OCI-LY7 (cell line): ENCODE results near the gene CDH6. TPM values are rescaled to one million over a fixed set of nuclear protein-coding genes. Genes with fewer than 3 reads are reported as not detected.

ENCODE experiments used
- BruUV-seq: library from RNA; stranded (reverse); fragments of 400-500 nt; replicated peaks from 2 replicates; lab custom pipeline; 2021; lab: Mats Ljungman, UMichigan
- CTCF ChIA-PET: fragments of 300-600 bp; sonication (Branson Sonifier 250); formaldehyde crosslinking; loops from one replicate; lab custom pipeline; 2022; ENCODE audit warnings: antibody characterized with exemption; ENCODE audit not compliant: unreplicated experiment; lab: Charles Lee
- POLR2A ChIA-PET: fragments of 300-600 bp; sonication (Branson Sonifier 250); formaldehyde crosslinking; loops from one replicate; lab custom pipeline; 2022; ENCODE audit warnings: antibody characterized with exemption; lab: Charles Lee
- DNase-seq: peaks from one replicate; pipeline ENCODE4 v3.0.0-alpha.2; 2015; ENCODE audit warnings: low spot score
- H2AFZ ChIP-seq: fragments of 200-600 bp; sonication (generic), shearing (Covaris generic); 2 replicates; pipeline ENCODE4 v1.6.1; 2014; ENCODE audit warnings: mild to moderate bottlenecking, antibody characterized with exemption, low read length, moderate library complexity
- H3K27ac ChIP-seq: fragments of 200-600 bp; sonication (generic); 2 replicates; pipeline ENCODE4 v1.5.1; 2014; ENCODE audit warnings: mixed run types, low read depth, mild to moderate bottlenecking, moderate library complexity, low read length, inconsistent platforms; ENCODE audit not compliant: poor library complexity, severe bottlenecking
- H3K36me3 ChIP-seq: fragments of 200-600 bp; sonication (generic); 2 replicates; pipeline ENCODE4 v1.6.1; 2014; ENCODE audit warnings: mild to moderate bottlenecking, antibody characterized with exemption, low read length, moderate library complexity, mixed read lengths; ENCODE audit not compliant: insufficient read depth
- H3K4me1 ChIP-seq: fragments of 200-600 bp; sonication (generic); 2 replicates; pipeline ENCODE4 v1.5.1; 2014; ENCODE audit warnings: mild to moderate bottlenecking, low read length; ENCODE audit not compliant: insufficient read depth, poor library complexity, severe bottlenecking
- H3K4me2 ChIP-seq: fragments of 200-600 bp; sonication (generic); 2 replicates; pipeline ENCODE4 v1.6.1; 2014; ENCODE audit warnings: mild to moderate bottlenecking, low read length
- H3K4me3 ChIP-seq: fragments of 200-600 bp; sonication (generic); 2 replicates; pipeline ENCODE4 v1.5.1; 2014; ENCODE audit warnings: mild to moderate bottlenecking, low read depth, low read length; ENCODE audit not compliant: poor library complexity, severe bottlenecking
- H3K79me2 ChIP-seq: fragments of 200-600 bp; sonication (generic); 2 replicates; pipeline ENCODE4 v1.6.1; 2016; ENCODE audit warnings: low read depth, mild to moderate bottlenecking, low read length, moderate library complexity, mixed read lengths; ENCODE audit not compliant: insufficient read depth
- H3K9me2 ChIP-seq: fragments of 200-600 bp; sonication (generic); 2 replicates; pipeline ENCODE4 v1.6.1; 2016; ENCODE audit warnings: mild to moderate bottlenecking, low read length, mixed read lengths; ENCODE audit not compliant: insufficient read depth
- H3K9me3 ChIP-seq: fragments of 200-600 bp; sonication (generic); 2 replicates; pipeline ENCODE4 v1.6.1; 2014; ENCODE audit warnings: mild to moderate bottlenecking, mixed run types, low read length, mixed read lengths
- H4K20me1 ChIP-seq: fragments of 200-600 bp; sonication (generic); 2 replicates; pipeline ENCODE4 v1.6.1; 2014; ENCODE audit warnings: mild to moderate bottlenecking, antibody characterized with exemption, low read length, moderate library complexity, mixed read lengths; ENCODE audit not compliant: insufficient read depth
- CTCF ChIP-seq: fragments of 200-600 bp; sonication (generic); conservative IDR thresholded peaks from 2 replicates; pipeline ENCODE4 v1.5.1; 2014; ENCODE audit warnings: mild to moderate bottlenecking, antibody characterized with exemption, low read length, moderate library complexity, mixed read lengths
- EZH2phosphoT487 ChIP-seq: fragments of 200-600 bp; sonication (generic); IDR thresholded peaks from 2 replicates; pipeline ENCODE4 v1.6.1; 2018; ENCODE audit warnings: low read depth, borderline replicate concordance, mild to moderate bottlenecking, mixed run types, antibody characterized with exemption, low read length, moderate library complexity, mixed read lengths
- intact Hi-C: fragments of 100-400 bp; cut with micrococcal nuclease; formaldehyde crosslinking; loops from one replicate; pipeline ENCODE4 v1.10.0; 2022; ENCODE audit not compliant: unreplicated experiment
- total RNA-seq, 2 experiments: library from RNA; depleted of rRNA in 1 of 2; stranded (reverse); fragments of >200 nt in 1 of 2; shearing (Covaris generic) in 1 of 2; gene quantifications; 2 replicates each; pipeline ENCODE4 v1.2.3, GENCODE V29; 2014 to 2022

Gene CDH6
- total RNA-seq, 2 experiments from 2014 or later = not detected

GRCh38 chr5:31157720-31158119 lies 35.8 kb upstream of the CDH6 start:
- Histone ChIP-seq H2AFZ (no peak overlapping the region; the same call in 1 of the 2 replicates), H3K36me3 (no peaks in the 10 kb centered on the region), H3K9me2 (no peaks in the 10 kb centered on the region), H3K4me2 (no peak overlapping the region), H3K9me3 (no peaks in the 10 kb centered on the region), H4K20me1 (no peaks in the 10 kb centered on the region), H3K79me2 (no peaks in the 10 kb centered on the region), H3K27ac (no peak overlapping the region), H3K4me3 (no peak overlapping the region), H3K4me1 (no peaks in the 10 kb centered on the region)
- CTCF ChIA-PET = no interaction called here
- BruUV-seq = no TSS peak
- POLR2A ChIA-PET = no interaction called here
- TF ChIP-seq CTCF = no peak
- no peak for TF ChIP-seq EZH2phosphoT487
- intact Hi-C loops = no loop called here
- DNase-seq = no peak

GRCh38 chr5:31158686-31159085 lies 34.8 kb upstream of the CDH6 start:
- Histone ChIP-seq H3K4me2 (no peak overlapping the region), H3K9me2 (no peaks in the 10 kb centered on the region), H3K4me1 (no peaks in the 10 kb centered on the region), H3K9me3 (no peaks in the 10 kb centered on the region), H3K4me3 (no peak overlapping the region), H4K20me1 (no peaks in the 10 kb centered on the region), H2AFZ (no peak overlapping the region), H3K27ac (no peak overlapping the region), H3K79me2 (no peaks in the 10 kb centered on the region), H3K36me3 (no peaks in the 10 kb centered on the region)
- TF ChIP-seq EZH2phosphoT487 (no peak), CTCF (no peak)
- no TSS peak for BruUV-seq
- ChIA-PET POLR2A (no interaction called here), CTCF (no interaction called here)
- DNase-seq = no peak
- intact Hi-C loops = no loop called here

- no peaks in the 10 kb centered on the region for H3K36me3 ChIP-seq
- TF ChIP-seq EZH2phosphoT487 = no peak
- TF ChIP-seq CTCF = no peak
- H3K79me2 ChIP-seq = no peaks in the 10 kb centered on the region
- no peak overlapping the region for H2AFZ ChIP-seq
- intact Hi-C loops = no loop called here
- H3K9me3 ChIP-seq = no peaks in the 10 kb centered on the region
- DNase-seq = no peak
- H3K4me3 ChIP-seq = no peak overlapping the region
- ChIA-PET POLR2A (interaction anchor here (0.6 kb wide), 1 partner anchor 19 kb away, joined by 6 read pairs; no protein-coding TSS in a partner anchor), CTCF (no interaction called here)
- no peaks in the 10 kb centered on the region for H3K4me1 ChIP-seq
- H3K9me2 ChIP-seq = no peaks in the 10 kb centered on the region
- BruUV-seq = no TSS peak
- no peak overlapping the region for H3K27ac ChIP-seq
- no peak overlapping the region for H3K4me2 ChIP-seq
- no peaks in the 10 kb centered on the region for H4K20me1 ChIP-seq
These were observed 31.7 kb upstream of the CDH6 start for GRCh38 chr5:31161781-31162181.
